CD4-positive, alpha-beta T cell (primary cell): ENCODE measurements around the gene TLX3. TPM values are rescaled to one million over a fixed set of nuclear protein-coding genes. Genes with fewer than 3 reads are reported as not detected.

Experiments
- ATAC-seq: fragments of 200-7000 bp; cut with Tn5 transposase; one replicate; pipeline ENCODE4 v1.10.0; 2022; ENCODE audit warnings: mild to moderate bottlenecking; ENCODE audit not compliant: poor library complexity
- CTCF ChIA-PET: fragments of 350-600 bp; sonication (Branson Sonifier 250); formaldehyde crosslinking; loops from one replicate; lab custom pipeline; 2021; ENCODE audit warnings: antibody characterized with exemption, inconsistent platforms; lab: Charles Lee
- POLR2A ChIA-PET: fragments of 350-600 bp; sonication (Branson Sonifier 250); formaldehyde crosslinking; loops from one replicate; lab custom pipeline; 2021; ENCODE audit warnings: antibody characterized with exemption, inconsistent platforms; lab: Charles Lee
- DNase-seq, 14 experiments: peaks; one replicate each; pipeline ENCODE4 v3.0.0-alpha.2; 2013 to 2020; ENCODE audit warnings: mixed read lengths in 2 of 14
- H3K27ac ChIP-seq, 2 donors: one replicate each; pipeline versions ENCODE4 v1.5.1 to v1.7.0; 2013; ENCODE audit warnings: low read length in 2 of 2, low read depth in 1 of 2, mild to moderate bottlenecking in 1 of 2
- H3K27me3 ChIP-seq, 2 experiments: 1 replicate in 1 of 2; 2 replicates in 1 of 2; pipeline versions ENCODE4 v1.6.1 to v1.7.0; 2013; ENCODE audit warnings: low read length in 2 of 2, control low read depth in 1 of 2, mild to moderate bottlenecking in 1 of 2, moderate library complexity in 1 of 2; ENCODE audit not compliant: insufficient read depth in 2 of 2, control insufficient read depth in 1 of 2
- H3K36me3 ChIP-seq: one replicate; pipeline ENCODE4 v1.6.1; 2013; ENCODE audit warnings: low read length, control low read depth; ENCODE audit not compliant: insufficient read depth
- H3K4me1 ChIP-seq: one replicate; pipeline ENCODE4 v1.6.1; 2013; ENCODE audit warnings: low read length, control low read depth; ENCODE audit not compliant: insufficient read depth
- H3K4me3 ChIP-seq: one replicate; pipeline ENCODE4 v1.5.1; 2013; ENCODE audit warnings: mild to moderate bottlenecking, low read length, moderate library complexity
- H3K9me3 ChIP-seq, 2 experiments: 1 replicate in 1 of 2; 2 replicates in 1 of 2; pipeline versions ENCODE4 v1.6.1 to v1.7.0; 2013; ENCODE audit warnings: low read length in 2 of 2, mild to moderate bottlenecking in 2 of 2, control low read depth in 1 of 2, moderate library complexity in 1 of 2; ENCODE audit not compliant: control insufficient read depth in 1 of 2, insufficient read depth in 1 of 2
- H3K27ac Mint-ChIP-seq: one replicate; pipeline ENCODE4 v1.8.0; 2020; ENCODE audit warnings: mixed read lengths
- H3K27me3 Mint-ChIP-seq: one replicate; pipeline ENCODE4 v1.8.0; 2021; ENCODE audit warnings: mixed read lengths
- H3K36me3 Mint-ChIP-seq: one replicate; pipeline ENCODE4 v1.8.0; 2021; ENCODE audit warnings: low read depth, mixed read lengths
- H3K4me1 Mint-ChIP-seq: one replicate; pipeline ENCODE4 v1.8.0; 2021; ENCODE audit warnings: low read depth, mixed read lengths
- H3K4me3 Mint-ChIP-seq: one replicate; pipeline ENCODE4 v1.8.0; 2020; ENCODE audit warnings: mild to moderate bottlenecking, mixed read lengths
- H3K9me3 Mint-ChIP-seq: one replicate; pipeline ENCODE4 v1.8.0; 2020; ENCODE audit warnings: mixed read lengths
- intact Hi-C, 2 experiments: fragments of 100-400 bp; cut with DNase I in 1 of 2; cut with micrococcal nuclease in 1 of 2; formaldehyde crosslinking; loops; one replicate each; pipeline versions ENCODE4 v1.15.1 to v1.9.0; 2023 to 2025; cut with DNase I, micrococcal nuclease
- total RNA-seq, 174 experiments: library from RNA in 2 of 174; stranded (reverse) in 2 of 174; gene quantifications; one replicate each; pipeline ENCODE4 v1.2.3 and lab custom pipeline; 2021 to 2026
- TF ChIP-seq, protein P1 (sequence below): fragments of 200-600 bp; IDR thresholded peaks from one replicate; pipeline ENCODE4 v1.8.0; 2022; ENCODE audit warnings: antibody characterized with exemption, mild to moderate bottlenecking

Gene TLX3
- total RNA-seq, 2 experiments from 2014 or later: not detected

DNA sequence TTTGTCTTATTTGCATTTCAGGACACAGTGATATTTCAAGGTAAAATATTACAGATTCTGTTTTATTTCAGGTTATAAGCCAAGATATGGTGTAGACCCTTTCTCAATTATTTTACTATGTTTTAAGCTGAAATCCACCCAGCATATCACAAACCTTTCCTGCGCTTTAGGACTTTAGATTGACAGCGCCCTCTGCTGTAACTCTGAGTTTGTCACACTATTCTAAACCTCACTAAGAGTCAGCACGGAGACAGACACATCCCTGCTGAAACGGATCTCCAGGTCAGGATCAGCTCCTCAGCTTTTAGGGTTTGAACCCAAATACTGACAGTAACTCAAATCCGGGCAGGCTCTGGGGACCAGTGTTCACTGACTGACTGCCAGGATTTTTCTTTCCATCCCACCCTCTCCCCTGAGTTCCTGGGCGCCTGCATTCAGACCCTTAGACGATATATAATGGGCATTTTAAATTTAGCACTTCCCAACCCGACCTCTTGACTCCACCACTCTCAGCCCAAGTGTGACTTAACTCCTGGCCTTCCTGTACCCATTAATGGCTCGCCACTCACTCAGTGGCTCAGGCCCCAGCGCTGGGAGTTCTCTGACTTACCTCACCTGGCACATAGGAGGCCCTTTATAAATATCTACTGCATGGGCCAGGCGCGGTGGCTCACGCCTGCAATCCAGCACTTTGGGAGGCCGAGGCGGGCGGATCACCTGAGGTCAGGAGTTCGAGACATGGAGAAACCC, 33.5 kb downstream of the TLX3 start:
- Mint-ChIP-seq H3K9me3 (no peaks in the 10 kb centered on the region), H3K4me1 (no peaks in the 10 kb centered on the region), H3K27ac (no peak overlapping the region), H3K4me3 (no peak overlapping the region), H3K27me3 (peaks cover 27% of the 10 kb centered on the region), H3K36me3 (no peaks in the 10 kb centered on the region)
- CTCF ChIA-PET: no interaction called here
- TF ChIP-seq, protein P1, sequence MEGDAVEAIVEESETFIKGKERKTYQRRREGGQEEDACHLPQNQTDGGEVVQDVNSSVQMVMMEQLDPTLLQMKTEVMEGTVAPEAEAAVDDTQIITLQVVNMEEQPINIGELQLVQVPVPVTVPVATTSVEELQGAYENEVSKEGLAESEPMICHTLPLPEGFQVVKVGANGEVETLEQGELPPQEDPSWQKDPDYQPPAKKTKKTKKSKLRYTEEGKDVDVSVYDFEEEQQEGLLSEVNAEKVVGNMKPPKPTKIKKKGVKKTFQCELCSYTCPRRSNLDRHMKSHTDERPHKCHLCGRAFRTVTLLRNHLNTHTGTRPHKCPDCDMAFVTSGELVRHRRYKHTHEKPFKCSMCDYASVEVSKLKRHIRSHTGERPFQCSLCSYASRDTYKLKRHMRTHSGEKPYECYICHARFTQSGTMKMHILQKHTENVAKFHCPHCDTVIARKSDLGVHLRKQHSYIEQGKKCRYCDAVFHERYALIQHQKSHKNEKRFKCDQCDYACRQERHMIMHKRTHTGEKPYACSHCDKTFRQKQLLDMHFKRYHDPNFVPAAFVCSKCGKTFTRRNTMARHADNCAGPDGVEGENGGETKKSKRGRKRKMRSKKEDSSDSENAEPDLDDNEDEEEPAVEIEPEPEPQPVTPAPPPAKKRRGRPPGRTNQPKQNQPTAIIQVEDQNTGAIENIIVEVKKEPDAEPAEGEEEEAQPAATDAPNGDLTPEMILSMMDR: peak; percentile 31
- Histone ChIP-seq H3K9me3 (no peaks in the 10 kb centered on the region), H3K27me3 (peaks cover 0 to 15% of the 10 kb centered on the region in 2 experiments), H3K4me3 (no peak overlapping the region), H3K27ac (no peak overlapping the region), H3K36me3 (no peaks in the 10 kb centered on the region), H3K4me1 (no peaks in the 10 kb centered on the region)
- peak in 4 of 14 experiments; percentile 24 to 59 (median 45) for DNase-seq
- intact Hi-C loops: loop anchor here (5.0 to 10.0 kb wide), 4 partner anchors 135 to 1238 kb away; partner anchors contain the start of gene FOXI1 (in 1 of the 2)
- POLR2A ChIA-PET: no interaction called here
- no peak for ATAC-seq

DNA sequence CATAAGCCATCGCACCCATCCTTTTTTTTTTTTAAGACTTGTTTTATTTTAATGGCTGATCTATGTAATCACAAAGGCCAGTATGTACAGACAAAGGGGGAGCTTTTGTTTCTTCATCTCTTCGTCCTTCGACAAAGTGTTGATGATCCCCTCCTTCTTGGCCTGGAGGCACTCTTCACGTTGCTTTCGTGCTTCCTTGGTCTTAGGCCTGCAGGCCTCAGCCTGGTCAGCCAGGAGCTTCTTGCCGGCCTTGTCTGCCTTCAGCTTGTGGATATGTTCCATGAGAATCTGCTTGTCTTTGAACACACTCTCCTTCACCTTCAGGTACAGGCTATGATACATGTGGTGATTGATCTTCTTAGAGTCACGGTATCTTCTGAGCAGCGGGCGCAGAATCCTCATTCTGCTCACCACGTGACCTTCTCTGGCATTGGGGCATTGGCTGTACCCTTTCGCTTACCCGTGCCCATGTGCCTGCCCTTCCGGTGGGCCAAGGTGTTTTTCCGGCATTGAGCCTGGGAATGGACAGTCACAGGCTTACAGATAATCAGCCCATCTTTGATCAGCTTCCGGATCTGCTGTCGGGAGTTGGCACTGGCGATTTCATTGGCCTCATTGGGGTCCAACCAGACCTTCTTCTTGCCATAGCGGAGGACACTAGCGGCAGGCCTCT, 36.0 kb downstream of the TLX3 start:
- ChIA-PET POLR2A (no interaction called here), CTCF (no interaction called here)
- H3K36me3 ChIP-seq: no peaks in the 10 kb centered on the region
- no peaks in the 10 kb centered on the region for H3K4me1 ChIP-seq
- TF ChIP-seq, protein P1: no peak
- no peak overlapping the region for H3K4me3 ChIP-seq
- H3K9me3 ChIP-seq: no peaks in the 10 kb centered on the region
- Mint-ChIP-seq H3K4me1 (no peaks in the 10 kb centered on the region), H3K27ac (no peak overlapping the region), H3K9me3 (no peaks in the 10 kb centered on the region), H3K27me3 (peaks cover 17% of the 10 kb centered on the region), H3K36me3 (no peaks in the 10 kb centered on the region), H3K4me3 (no peak overlapping the region)
- intact Hi-C loops: loop anchor here (5.0 to 10.0 kb wide), 4 partner anchors 138 to 1240 kb away; partner anchors contain the start of gene FOXI1 (in 1 of the 2)
- DNase-seq (no peak), ATAC-seq (no peak)
- peaks cover 0 to 6% of the 10 kb centered on the region in 2 experiments for H3K27me3 ChIP-seq
- H3K27ac ChIP-seq: no peak overlapping the region

DNA sequence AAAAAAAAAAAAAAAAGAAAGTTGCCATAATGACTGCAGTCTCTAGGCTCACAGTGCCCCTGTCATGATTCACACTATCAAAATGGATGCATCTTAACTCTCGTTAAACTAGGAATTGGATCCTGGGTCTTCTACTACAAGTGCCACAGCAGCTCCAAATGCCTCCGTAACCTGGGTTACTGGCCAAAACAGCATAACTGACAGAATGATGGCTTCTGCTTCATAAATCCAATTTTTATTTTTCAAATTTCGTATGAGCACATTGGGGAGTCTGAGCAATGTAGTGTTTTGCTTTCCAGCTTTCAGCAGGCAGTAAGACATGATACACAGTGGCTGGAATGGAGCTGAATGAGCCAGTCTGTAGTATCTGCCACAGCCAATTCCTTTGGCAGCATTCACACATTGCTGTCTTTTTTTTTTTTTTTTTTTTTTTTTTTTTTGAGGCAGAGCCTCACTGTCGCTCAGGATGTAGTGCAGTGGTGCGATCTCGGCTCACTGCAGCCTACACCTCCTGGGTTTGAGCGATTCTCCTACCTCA, 42.6 kb downstream of the TLX3 start:
- no peak overlapping the region for H3K4me3 ChIP-seq
- no peak overlapping the region for H3K27ac Mint-ChIP-seq
- no peaks in the 10 kb centered on the region for H3K27me3 ChIP-seq
- H3K4me1 Mint-ChIP-seq: no peaks in the 10 kb centered on the region
- CTCF ChIA-PET: no interaction called here
- intact Hi-C loops: no loop called here
- TF ChIP-seq, protein P1: no peak
- ATAC-seq (no peak), DNase-seq (no peak)
- H3K36me3 Mint-ChIP-seq: no peaks in the 10 kb centered on the region
- no peaks in the 10 kb centered on the region for H3K36me3 ChIP-seq
- POLR2A ChIA-PET: no interaction called here
- no peaks in the 10 kb centered on the region for H3K9me3 Mint-ChIP-seq
- H3K27me3 Mint-ChIP-seq: peaks cover 6% of the 10 kb centered on the region
- no peak overlapping the region for H3K4me3 Mint-ChIP-seq
- H3K27ac ChIP-seq: no peak overlapping the region
- no peaks in the 10 kb centered on the region for H3K9me3 ChIP-seq
- H3K4me1 ChIP-seq: peaks cover 6% of the 10 kb centered on the region
